Osteocyte (in vitro differentiated cells): Measurements from ENCODE around the gene PRDM4. TPM values are rescaled to one million over a fixed set of nuclear protein-coding genes. Genes with fewer than 3 reads are reported as not detected.

Experiments used
- DNase-seq: peaks from one replicate; pipeline ENCODE4 v3.0.0; 2021; ENCODE audit warnings: mixed read lengths; ENCODE audit not compliant: unreplicated experiment; ENCODE audit errors: extremely low spot score
- H3K27ac Mint-ChIP-seq: one replicate; pipeline ENCODE4 v1.8.0; 2021; ENCODE audit warnings: mild to moderate bottlenecking, mixed read lengths; ENCODE audit not compliant: unreplicated experiment
- H3K27me3 Mint-ChIP-seq: one replicate; pipeline ENCODE4 v1.8.0; 2021; ENCODE audit warnings: mixed read lengths; ENCODE audit not compliant: unreplicated experiment
- H3K36me3 Mint-ChIP-seq: one replicate; pipeline ENCODE4 v1.8.0; 2021; ENCODE audit warnings: mixed read lengths; ENCODE audit not compliant: unreplicated experiment
- H3K4me1 Mint-ChIP-seq: one replicate; pipeline ENCODE4 v1.8.0; 2021; ENCODE audit warnings: mixed read lengths; ENCODE audit not compliant: unreplicated experiment
- H3K4me3 Mint-ChIP-seq: one replicate; pipeline ENCODE4 v1.8.0; 2021; ENCODE audit warnings: mild to moderate bottlenecking, moderate library complexity, mixed read lengths; ENCODE audit not compliant: unreplicated experiment
- H3K9me3 Mint-ChIP-seq: one replicate; pipeline ENCODE4 v1.8.0; 2021; ENCODE audit warnings: mixed read lengths; ENCODE audit not compliant: unreplicated experiment
- long read RNA-seq: library from polyadenylated mRNA; unstranded; transcript quantifications from one replicate; pipeline ENCODE4 v2.0.0, GENCODE V29; 2021
- total RNA-seq: library from RNA; stranded (reverse); gene quantifications from 2 replicates; pipeline ENCODE4 v1.2.1, GENCODE V29; 2021
- TF ChIP-seq, protein P1 (sequence below): fragments of 200-600 bp; sonication (generic); IDR thresholded peaks from 2 replicates; pipeline ENCODE4 v1.5.0; 2021; ENCODE audit warnings: antibody characterized with exemption, mild to moderate bottlenecking, moderate library complexity

Gene PRDM4, protein sequence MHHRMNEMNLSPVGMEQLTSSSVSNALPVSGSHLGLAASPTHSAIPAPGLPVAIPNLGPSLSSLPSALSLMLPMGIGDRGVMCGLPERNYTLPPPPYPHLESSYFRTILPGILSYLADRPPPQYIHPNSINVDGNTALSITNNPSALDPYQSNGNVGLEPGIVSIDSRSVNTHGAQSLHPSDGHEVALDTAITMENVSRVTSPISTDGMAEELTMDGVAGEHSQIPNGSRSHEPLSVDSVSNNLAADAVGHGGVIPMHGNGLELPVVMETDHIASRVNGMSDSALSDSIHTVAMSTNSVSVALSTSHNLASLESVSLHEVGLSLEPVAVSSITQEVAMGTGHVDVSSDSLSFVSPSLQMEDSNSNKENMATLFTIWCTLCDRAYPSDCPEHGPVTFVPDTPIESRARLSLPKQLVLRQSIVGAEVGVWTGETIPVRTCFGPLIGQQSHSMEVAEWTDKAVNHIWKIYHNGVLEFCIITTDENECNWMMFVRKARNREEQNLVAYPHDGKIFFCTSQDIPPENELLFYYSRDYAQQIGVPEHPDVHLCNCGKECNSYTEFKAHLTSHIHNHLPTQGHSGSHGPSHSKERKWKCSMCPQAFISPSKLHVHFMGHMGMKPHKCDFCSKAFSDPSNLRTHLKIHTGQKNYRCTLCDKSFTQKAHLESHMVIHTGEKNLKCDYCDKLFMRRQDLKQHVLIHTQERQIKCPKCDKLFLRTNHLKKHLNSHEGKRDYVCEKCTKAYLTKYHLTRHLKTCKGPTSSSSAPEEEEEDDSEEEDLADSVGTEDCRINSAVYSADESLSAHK
- total RNA-seq = 22.5 and 24.5 TPM in 2 replicates
- long read RNA-seq, full-length matches to known transcripts = 1 of 22 reads
- long read RNA-seq, partial matches to known transcripts = 16 of 22 reads
- long read RNA-seq, other reads (novel, unspliced or antisense) = 5 of 22 reads

DNA sequence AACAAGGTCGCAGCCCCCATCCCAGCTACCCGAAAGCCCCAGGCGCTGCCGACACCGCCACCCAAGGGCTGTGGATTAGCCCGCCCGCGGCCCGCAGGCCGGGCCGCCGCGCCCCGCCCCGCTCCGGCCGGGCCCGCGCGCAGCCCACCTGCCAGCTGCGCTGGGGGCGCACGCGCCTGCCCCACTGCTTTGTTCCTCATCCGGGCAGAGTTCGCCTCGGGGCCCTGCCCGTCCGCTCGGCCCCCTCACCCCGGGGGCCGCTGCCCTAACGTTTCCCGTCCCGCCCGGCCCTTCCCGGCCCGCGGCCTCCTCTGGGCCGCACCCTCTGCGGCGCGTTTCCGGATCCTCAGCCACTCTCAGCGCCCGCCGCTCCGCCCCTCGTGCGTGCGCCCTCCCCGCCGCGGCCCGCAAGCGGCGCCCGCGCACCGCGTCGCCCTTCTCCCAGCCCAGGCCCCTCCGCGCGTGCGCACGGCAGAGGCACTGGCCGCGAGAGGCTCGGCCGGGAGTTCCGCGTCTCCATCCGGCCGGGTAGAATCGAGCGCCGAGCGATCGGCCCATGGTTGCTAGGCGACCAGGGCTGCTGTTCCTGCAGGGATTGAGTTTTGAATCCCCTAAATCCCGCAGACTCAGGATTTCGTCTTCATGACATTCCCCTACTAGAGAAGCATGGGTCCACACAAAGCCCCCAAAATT, at the start of gene PRDM4:
PRDM4 (minus strand) TSS at position 329 of the 693 bp plus-strand sequence. CDS start 622 bp downstream, outside the sequence.
- peaks cover 8% of the 10 kb centered on the region for H3K36me3 Mint-ChIP-seq
- H3K27ac Mint-ChIP-seq = peak within 1 kb of the TSS; percentile 87
- H3K4me1 Mint-ChIP-seq = peaks cover 25% of the 10 kb centered on the region
- H3K27me3 Mint-ChIP-seq = peaks cover 14% of the 10 kb centered on the region
- no peaks in the 10 kb centered on the region for H3K9me3 Mint-ChIP-seq
- TF ChIP-seq, protein P1, sequence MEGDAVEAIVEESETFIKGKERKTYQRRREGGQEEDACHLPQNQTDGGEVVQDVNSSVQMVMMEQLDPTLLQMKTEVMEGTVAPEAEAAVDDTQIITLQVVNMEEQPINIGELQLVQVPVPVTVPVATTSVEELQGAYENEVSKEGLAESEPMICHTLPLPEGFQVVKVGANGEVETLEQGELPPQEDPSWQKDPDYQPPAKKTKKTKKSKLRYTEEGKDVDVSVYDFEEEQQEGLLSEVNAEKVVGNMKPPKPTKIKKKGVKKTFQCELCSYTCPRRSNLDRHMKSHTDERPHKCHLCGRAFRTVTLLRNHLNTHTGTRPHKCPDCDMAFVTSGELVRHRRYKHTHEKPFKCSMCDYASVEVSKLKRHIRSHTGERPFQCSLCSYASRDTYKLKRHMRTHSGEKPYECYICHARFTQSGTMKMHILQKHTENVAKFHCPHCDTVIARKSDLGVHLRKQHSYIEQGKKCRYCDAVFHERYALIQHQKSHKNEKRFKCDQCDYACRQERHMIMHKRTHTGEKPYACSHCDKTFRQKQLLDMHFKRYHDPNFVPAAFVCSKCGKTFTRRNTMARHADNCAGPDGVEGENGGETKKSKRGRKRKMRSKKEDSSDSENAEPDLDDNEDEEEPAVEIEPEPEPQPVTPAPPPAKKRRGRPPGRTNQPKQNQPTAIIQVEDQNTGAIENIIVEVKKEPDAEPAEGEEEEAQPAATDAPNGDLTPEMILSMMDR = peak; percentile 46
- peak; percentile 99 for DNase-seq
- peak within 1 kb of the TSS; percentile 85 for H3K4me3 Mint-ChIP-seq

DNA sequence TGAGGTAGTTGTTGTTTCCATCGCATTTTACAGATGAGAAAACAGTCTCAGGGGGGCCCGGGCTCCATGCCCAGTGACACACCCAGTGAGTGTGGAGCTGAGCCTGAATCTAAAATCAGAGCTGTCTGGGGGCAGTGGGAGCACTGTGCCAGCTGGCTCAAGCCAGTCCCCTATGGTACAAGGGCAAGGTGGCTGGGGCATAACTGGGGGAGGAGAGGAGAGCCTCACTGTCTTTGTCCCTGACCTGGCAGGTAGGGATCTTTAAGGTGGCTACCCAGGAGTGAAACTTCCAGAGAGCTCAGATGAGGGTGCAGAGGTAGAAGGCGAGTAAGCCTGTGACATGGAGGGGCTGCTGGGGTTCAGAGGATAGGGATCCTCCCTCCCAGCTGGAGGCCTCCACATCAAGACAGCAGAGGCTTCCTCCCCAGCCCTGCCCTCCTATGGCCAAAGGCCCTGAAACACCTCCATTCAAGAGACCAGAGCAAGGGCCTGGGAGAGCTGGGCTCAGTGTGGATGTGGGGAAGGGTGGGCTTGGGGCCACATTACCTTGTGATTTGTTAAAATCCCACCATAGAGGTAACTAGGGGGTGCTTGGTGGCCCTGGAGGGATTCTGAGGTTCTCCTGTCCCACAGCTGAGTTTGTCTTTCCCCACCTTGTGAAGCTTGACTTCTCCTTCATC, 46.7 kb upstream of the PRDM4 start:
- H3K4me1 Mint-ChIP-seq = no peaks in the 10 kb centered on the region
- TF ChIP-seq, protein P1 = no peak
- peak; percentile 73 for DNase-seq
- H3K27me3 Mint-ChIP-seq = no peaks in the 10 kb centered on the region
- H3K27ac Mint-ChIP-seq = no peak overlapping the region
- no peaks in the 10 kb centered on the region for H3K9me3 Mint-ChIP-seq
- no peaks in the 10 kb centered on the region for H3K36me3 Mint-ChIP-seq
- no peak overlapping the region for H3K4me3 Mint-ChIP-seq

DNA sequence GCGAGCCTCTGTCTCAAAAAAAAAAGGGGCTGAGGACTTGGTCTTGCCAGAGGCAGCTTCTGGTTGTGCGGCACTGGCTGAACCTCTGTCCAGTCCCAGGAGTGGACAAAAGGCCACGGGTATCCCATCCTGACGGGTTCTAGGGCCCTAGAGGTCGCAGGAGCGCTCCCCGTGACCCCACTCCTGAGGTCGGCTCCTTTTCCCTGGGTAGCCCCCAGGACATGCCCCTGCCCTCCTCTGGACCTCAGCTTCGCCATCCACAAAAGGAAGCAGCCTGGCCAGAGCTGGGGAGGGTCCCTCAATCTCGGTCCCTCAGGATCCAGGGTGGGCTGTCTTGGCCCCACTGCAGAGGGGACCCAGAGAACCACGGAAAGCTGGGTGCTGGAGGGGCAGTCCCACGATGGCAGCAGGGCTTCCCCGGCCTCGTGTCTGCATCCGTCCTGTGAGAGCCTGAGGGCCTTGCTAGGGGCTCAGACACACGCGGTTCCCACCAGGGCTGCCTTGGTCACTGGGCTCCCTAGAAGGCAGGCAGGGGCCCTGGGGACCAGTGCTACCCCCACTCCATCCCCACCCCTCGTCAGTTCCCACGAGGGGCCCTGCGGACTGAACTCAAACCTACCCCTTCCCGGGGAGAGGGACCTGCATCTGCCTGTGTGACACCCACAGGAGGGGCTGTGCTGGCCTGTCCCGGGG, 44.7 kb upstream of the PRDM4 start:
- Mint-ChIP-seq H3K4me1 (no peaks in the 10 kb centered on the region), H3K27me3 (peaks cover 3% of the 10 kb centered on the region), H3K9me3 (no peaks in the 10 kb centered on the region), H3K4me3 (no peak overlapping the region), H3K27ac (no peak overlapping the region), H3K36me3 (no peaks in the 10 kb centered on the region)
- peak; percentile 79 for DNase-seq
- TF ChIP-seq, protein P1 = no peak

DNA sequence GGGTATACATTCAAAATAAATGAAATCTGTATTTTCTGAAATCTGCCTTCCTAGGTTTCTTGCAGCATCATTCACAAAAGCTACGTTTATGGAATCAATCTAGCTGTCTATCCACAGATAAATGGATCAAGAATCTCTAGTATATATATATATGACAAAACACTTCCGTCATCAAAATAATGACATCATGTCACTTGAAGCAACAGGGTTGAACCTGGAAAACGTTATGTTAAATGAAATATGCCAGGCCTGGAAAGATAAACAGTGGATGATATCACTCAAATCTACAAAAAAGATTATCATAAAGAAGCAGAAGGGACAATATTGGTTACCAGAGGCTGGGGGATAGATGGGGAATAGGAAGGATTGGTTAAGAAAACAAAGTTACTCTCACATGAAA, 42.2 kb upstream of the PRDM4 start:
- no peak for DNase-seq
- Mint-ChIP-seq H3K4me3 (no peak overlapping the region), H3K27me3 (peaks cover 3% of the 10 kb centered on the region), H3K36me3 (no peaks in the 10 kb centered on the region), H3K4me1 (no peaks in the 10 kb centered on the region), H3K27ac (no peak overlapping the region), H3K9me3 (no peaks in the 10 kb centered on the region)
- TF ChIP-seq, protein P1 = no peak
